Gastroesophageal sphincter (tissue), 4 donors: ENCODE data around the gene DOCK6. TPM values are rescaled to one million over a fixed set of nuclear protein-coding genes. Genes with fewer than 3 reads are reported as not detected.

Experiments
- ATAC-seq: fragments of 150-250 bp; one replicate; pipeline ENCODE4 v1.9.1; 2016; ENCODE audit warnings: mild to moderate bottlenecking, moderate library complexity
- H3K27ac ChIP-seq, 4 donors: fragments of 200-600 bp; sonication (generic) in 3 of 4; 1 replicate in 3 of 4; 2 replicates in 1 of 4; pipeline ENCODE4 v1.5.1; 2016 to 2019
- H3K27me3 ChIP-seq: fragments of 200-600 bp; sonication (generic); one replicate; pipeline ENCODE4 v1.5.1; 2019
- H3K36me3 ChIP-seq, 2 donors: fragments of 200-600 bp; sonication (generic); one replicate each; pipeline ENCODE4 v1.5.1; 2019; ENCODE audit warnings: control low read depth in 1 of 2
- H3K4me1 ChIP-seq, 3 donors: fragments of 200-600 bp; sonication (generic); 1 replicate in 2 of 3; 2 replicates in 1 of 3; pipeline ENCODE4 v1.5.1; 2016 to 2019; ENCODE audit warnings: control low read depth in 2 of 3
- H3K4me3 ChIP-seq, 2 donors: fragments of 200-600 bp; sonication (generic); one replicate each; pipeline ENCODE4 v1.5.1; 2019; ENCODE audit warnings: mild to moderate bottlenecking in 1 of 2, moderate library complexity in 1 of 2
- H3K9me3 ChIP-seq, 3 donors: fragments of 200-600 bp; sonication (generic); one replicate each; pipeline ENCODE4 v1.5.1; 2017 to 2019; ENCODE audit warnings: control low read depth in 2 of 3
- CTCF ChIP-seq, 4 experiments: fragments of 200-600 bp in 2 of 4; fragments of 450-650 bp in 2 of 4; sonication (generic) in 1 of 4; IDR thresholded peaks; one replicate each; pipeline ENCODE4 v1.5.1; 2017 to 2019; ENCODE audit warnings: antibody characterized with exemption in 4 of 4, mild to moderate bottlenecking in 2 of 4, moderate library complexity in 2 of 4
- EP300 ChIP-seq: sonication (generic); formaldehyde crosslinking; IDR thresholded peaks from one replicate; pipeline ENCODE4 v1.6.1; 2017; ENCODE audit warnings: antibody characterized with exemption, mild to moderate bottlenecking
- POLR2A ChIP-seq, 2 donors: fragments of 450-650 bp; IDR thresholded peaks; one replicate each; pipeline ENCODE4 v1.6.1; 2017; ENCODE audit warnings: antibody characterized with exemption in 2 of 2, mild to moderate bottlenecking in 2 of 2, moderate library complexity in 1 of 2
- POLR2AphosphoS5 ChIP-seq: sonication (generic); formaldehyde crosslinking; IDR thresholded peaks from one replicate; pipeline ENCODE4 v1.6.1; 2017; ENCODE audit warnings: antibody characterized with exemption
- WGBS, 2 donors: methylation state at CpG; one replicate each; pipeline ENCODE4 v1.1.5; 2018; ENCODE audit warnings: low coverage in 1 of 2; 5-methylcytosine and 5-hydroxymethylcytosine counted together
- total RNA-seq, 4 donors: library from RNA; depleted of rRNA; stranded (reverse); fragments of >200 nt; gene quantifications; one replicate each; pipeline ENCODE4 v1.1.0, GENCODE V29; 2016

Gene DOCK6
- total RNA-seq, 4 donors from 2014 or later, result 18.5 to 43.1 (median 29.1) TPM

- no peak overlapping the region for H3K4me3 ChIP-seq
- peaks cover 0 to 15% (median 0%) of the 10 kb centered on the region in 3 donors for H3K9me3 ChIP-seq
- H3K36me3 ChIP-seq, result peaks cover 0 to 82% of the 10 kb centered on the region in 2 donors
- no peak for ATAC-seq
- no peak overlapping the region for H3K27ac ChIP-seq
- WGBS, 2 donors, result 97 to 100% methylated on average over 2 to 3 of the region's 3 CpGs
- TF ChIP-seq POLR2AphosphoS5 (no peak), EP300 (no peak), POLR2A (IDR thresholded peaks at IDR 0.05) (no peak), CTCF (IDR thresholded peaks at IDR 0.05) (no peak)
- H3K27me3 ChIP-seq, result no peaks in the 10 kb centered on the region
- no peaks in the 10 kb centered on the region for H3K4me1 ChIP-seq
Measured at GRCh38 chr19:11223200-11223599, 39.1 kb downstream of the DOCK6 start.

- 100% methylated on average over 1 of the region's 3 CpGs; no CpG with 5 or more reads in 1 of the 2 donors for WGBS, 2 donors
- H3K36me3 ChIP-seq, result peaks cover 0 to 84% of the 10 kb centered on the region in 2 donors
- no peak overlapping the region for H3K27ac ChIP-seq
- TF ChIP-seq POLR2AphosphoS5 (no peak), POLR2A (IDR thresholded peaks at IDR 0.05) (no peak), CTCF (IDR thresholded peaks at IDR 0.05) (no peak)
- H3K27me3 ChIP-seq, result no peaks in the 10 kb centered on the region
- no peak for ATAC-seq
- no peaks in the 10 kb centered on the region for H3K4me1 ChIP-seq
- no peak overlapping the region for H3K4me3 ChIP-seq
- peaks cover 0 to 15% (median 0%) of the 10 kb centered on the region in 3 donors for H3K9me3 ChIP-seq
Measured at GRCh38 chr19:11221082-11221598, 41.2 kb downstream of the DOCK6 start.

- Histone ChIP-seq H3K4me1 (no peaks in the 10 kb centered on the region), H3K27ac (no peak overlapping the region), H3K27me3 (no peaks in the 10 kb centered on the region), H3K4me3 (no peak overlapping the region), H3K36me3 (peaks cover 0 to 81% of the 10 kb centered on the region in 2 donors), H3K9me3 (no peaks in the 10 kb centered on the region)
- TF ChIP-seq POLR2AphosphoS5 (no peak), EP300 (no peak), CTCF (IDR thresholded peaks at IDR 0.05) (no peak), POLR2A (IDR thresholded peaks at IDR 0.05) (no peak)
- 90 to 100% methylated on average over 1 to 2 of the region's 6 CpGs for WGBS, 2 donors
- ATAC-seq, result no peak
Measured at GRCh38 chr19:11214387-11214786, 47.9 kb downstream of the DOCK6 start.

- no peak for ATAC-seq
- H3K4me3 ChIP-seq, result no peak overlapping the region
- H3K4me1 ChIP-seq, result peaks cover 0 to 2% (median 0%) of the 10 kb centered on the region in 3 donors
- 88 to 100% methylated on average over 1 of the region's 1 CpG for WGBS, 2 donors
- H3K36me3 ChIP-seq, result peaks cover 0 to 74% of the 10 kb centered on the region in 2 donors
- no peak for TF ChIP-seq CTCF (IDR thresholded peaks at IDR 0.05)
- TF ChIP-seq POLR2A (IDR thresholded peaks at IDR 0.05), result no peak
- no peak for TF ChIP-seq POLR2AphosphoS5
- TF ChIP-seq EP300, result no peak
- no peaks in the 10 kb centered on the region for H3K9me3 ChIP-seq
- no peak overlapping the region for H3K27ac ChIP-seq
- no peaks in the 10 kb centered on the region for H3K27me3 ChIP-seq
Measured at GRCh38 chr19:11210656-11210928, 51.7 kb downstream of the DOCK6 start.

GRCh38 chr19:11209839-11210655 lies 52.3 kb downstream of the DOCK6 start:
- ATAC-seq, result no peak
- H3K4me3 ChIP-seq, result no peak overlapping the region
- peaks cover 0 to 68% of the 10 kb centered on the region in 2 donors for H3K36me3 ChIP-seq
- TF ChIP-seq CTCF (IDR thresholded peaks at IDR 0.05) (no peak), POLR2AphosphoS5 (no peak), EP300 (no peak), POLR2A (IDR thresholded peaks at IDR 0.05) (no peak)
- H3K4me1 ChIP-seq, result peaks cover 0 to 7% (median 2%) of the 10 kb centered on the region in 3 donors
- H3K27me3 ChIP-seq, result no peaks in the 10 kb centered on the region
- WGBS, 2 donors, result 72% methylated on average over 2 of the region's 2 CpGs; no CpG with 5 or more reads in 1 of the 2 donors
- no peaks in the 10 kb centered on the region for H3K9me3 ChIP-seq
- peak overlapping the region in 2 of 4 donors; percentile 35 to 47 for H3K27ac ChIP-seq
